Type B pancreatic cell (in vitro differentiated cells): ENCODE data around the gene KLF14. TPM values are rescaled to one million over a fixed set of nuclear protein-coding genes. Genes with fewer than 3 reads are reported as not detected.
A peak's percentile ranks its signal among the peaks of the same experiment; 100 is the strongest.
"Not testable (repeated sequence)": the region's sequence is repeated elsewhere in the genome, so short reads cannot be mapped to it uniquely, and the experiment has no call there.

ENCODE experiments used
- DNase-seq: peaks from one replicate; pipeline ENCODE4 v3.0.0; 2021; ENCODE audit warnings: mixed read lengths; ENCODE audit not compliant: unreplicated experiment; ENCODE audit errors: extremely low spot score
- H3K27ac Mint-ChIP-seq: 2 replicates; pipeline ENCODE4 v1.8.0; 2021; ENCODE audit warnings: mild to moderate bottlenecking, mixed read lengths
- H3K27me3 Mint-ChIP-seq: 2 replicates; pipeline ENCODE4 v1.8.0; 2021; ENCODE audit warnings: mixed read lengths
- H3K36me3 Mint-ChIP-seq: 2 replicates; pipeline ENCODE4 v1.8.0; 2021; ENCODE audit warnings: mixed read lengths
- H3K4me1 Mint-ChIP-seq: one replicate; pipeline ENCODE4 v1.8.0; 2021; ENCODE audit warnings: mixed read lengths; ENCODE audit not compliant: unreplicated experiment
- H3K4me3 Mint-ChIP-seq: 2 replicates; pipeline ENCODE4 v1.8.0; 2021; ENCODE audit warnings: mild to moderate bottlenecking, mixed read lengths
- H3K9me3 Mint-ChIP-seq: 2 replicates; pipeline ENCODE4 v1.8.0; 2021; ENCODE audit warnings: mixed read lengths
- total RNA-seq: library from RNA; stranded (reverse); gene quantifications from 2 replicates; pipeline ENCODE4 v1.2.1, GENCODE V29; 2021; ENCODE audit warnings: low replicate concordance
- TF ChIP-seq, protein P1 (sequence below): fragments of 200-600 bp; sonication (generic); conservative IDR thresholded peaks from 2 replicates; pipeline ENCODE4 v1.5.0; 2021; ENCODE audit warnings: antibody characterized with exemption, mild to moderate bottlenecking

KLF14 gene
- total RNA-seq, 1 donor from 2014 or later: 0.94 TPM

DNA sequence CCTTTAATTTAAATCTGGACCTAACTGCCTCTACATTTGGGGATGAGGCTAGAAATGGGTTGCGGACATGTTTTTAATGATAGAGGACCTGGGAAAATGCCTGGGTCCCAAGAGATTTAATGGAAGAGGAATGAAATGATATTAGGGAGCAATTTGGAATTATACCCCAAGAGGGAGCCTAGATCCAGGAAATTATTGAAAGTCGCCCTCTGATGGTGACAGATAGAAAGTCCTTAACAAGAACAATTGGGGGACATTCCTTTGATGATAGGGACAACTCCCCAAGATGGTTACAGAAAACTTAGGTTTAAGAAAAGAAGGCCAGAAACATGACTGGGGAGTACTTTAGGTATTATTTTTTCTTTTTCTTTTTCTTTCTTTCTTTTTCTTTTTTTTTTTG, 38.2 kb downstream of the KLF14 start:
- TF ChIP-seq, protein P1, sequence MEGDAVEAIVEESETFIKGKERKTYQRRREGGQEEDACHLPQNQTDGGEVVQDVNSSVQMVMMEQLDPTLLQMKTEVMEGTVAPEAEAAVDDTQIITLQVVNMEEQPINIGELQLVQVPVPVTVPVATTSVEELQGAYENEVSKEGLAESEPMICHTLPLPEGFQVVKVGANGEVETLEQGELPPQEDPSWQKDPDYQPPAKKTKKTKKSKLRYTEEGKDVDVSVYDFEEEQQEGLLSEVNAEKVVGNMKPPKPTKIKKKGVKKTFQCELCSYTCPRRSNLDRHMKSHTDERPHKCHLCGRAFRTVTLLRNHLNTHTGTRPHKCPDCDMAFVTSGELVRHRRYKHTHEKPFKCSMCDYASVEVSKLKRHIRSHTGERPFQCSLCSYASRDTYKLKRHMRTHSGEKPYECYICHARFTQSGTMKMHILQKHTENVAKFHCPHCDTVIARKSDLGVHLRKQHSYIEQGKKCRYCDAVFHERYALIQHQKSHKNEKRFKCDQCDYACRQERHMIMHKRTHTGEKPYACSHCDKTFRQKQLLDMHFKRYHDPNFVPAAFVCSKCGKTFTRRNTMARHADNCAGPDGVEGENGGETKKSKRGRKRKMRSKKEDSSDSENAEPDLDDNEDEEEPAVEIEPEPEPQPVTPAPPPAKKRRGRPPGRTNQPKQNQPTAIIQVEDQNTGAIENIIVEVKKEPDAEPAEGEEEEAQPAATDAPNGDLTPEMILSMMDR: peak; percentile 66
- Mint-ChIP-seq H3K36me3 (no peaks in the 10 kb centered on the region), H3K27ac (no peak overlapping the region), H3K9me3 (peaks cover 4% of the 10 kb centered on the region), H3K4me3 (no peak overlapping the region), H3K27me3 (no peaks in the 10 kb centered on the region), H3K4me1 (no peaks in the 10 kb centered on the region)
- DNase-seq: no peak

DNA sequence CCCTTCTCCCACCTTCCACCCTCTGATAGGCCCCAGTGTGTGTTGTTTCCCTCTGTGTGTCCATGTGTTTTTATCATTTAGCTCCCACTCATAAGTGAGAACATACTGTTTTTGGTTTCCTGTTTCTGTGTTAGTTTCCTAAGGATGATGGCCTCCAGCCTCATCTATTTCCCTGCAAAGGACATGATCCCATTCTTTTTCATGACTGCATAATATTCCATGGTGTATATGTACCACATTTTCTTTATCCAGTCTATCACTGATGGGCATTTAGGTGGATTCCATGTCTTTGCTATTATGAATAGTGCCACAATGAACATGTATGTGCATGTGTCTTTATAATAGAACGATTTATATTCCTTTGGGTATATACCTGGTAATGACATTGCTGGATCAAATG, 41.6 kb downstream of the KLF14 start:
- not testable (repeated sequence) for DNase-seq, H3K27ac Mint-ChIP-seq, H3K4me3 Mint-ChIP-seq, H3K27me3 Mint-ChIP-seq, H3K36me3 Mint-ChIP-seq, H3K4me1 Mint-ChIP-seq, H3K9me3 Mint-ChIP-seq

- TF ChIP-seq, protein P1: no peak
- H3K4me3 Mint-ChIP-seq: no peak overlapping the region
Measured at GRCh38 chr7:130689683-130690082, 44.3 kb downstream of the KLF14 start.

DNA sequence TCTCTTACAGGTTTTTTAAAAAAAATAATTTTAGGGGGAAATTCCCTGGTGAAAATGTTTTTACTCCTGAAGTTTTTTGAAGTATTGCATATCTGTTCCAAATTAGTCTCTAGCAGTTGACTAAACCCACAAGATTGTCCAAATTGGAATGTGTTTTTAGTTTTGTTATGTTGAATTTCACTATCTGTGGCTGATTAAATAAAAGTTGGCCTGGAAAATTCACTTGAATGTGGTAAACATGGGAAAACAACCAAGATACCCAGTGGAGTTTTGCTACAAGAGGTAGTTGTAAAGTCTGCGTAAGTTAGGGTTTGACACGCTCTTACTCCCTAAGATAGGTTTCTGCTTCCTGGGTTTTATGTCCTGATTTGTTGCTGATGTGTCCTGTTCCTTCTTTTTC, 51.0 kb downstream of the KLF14 start:
- TF ChIP-seq, protein P1: no peak
- H3K36me3 Mint-ChIP-seq: no peaks in the 10 kb centered on the region
- H3K27me3 Mint-ChIP-seq: no peaks in the 10 kb centered on the region
- DNase-seq: no peak
- H3K4me1 Mint-ChIP-seq: no peaks in the 10 kb centered on the region
- H3K4me3 Mint-ChIP-seq: no peak overlapping the region
- H3K9me3 Mint-ChIP-seq: no peaks in the 10 kb centered on the region
- H3K27ac Mint-ChIP-seq: no peak overlapping the region

More at GRCh38 chr7:130689683-130690082, 44.3 kb downstream of the KLF14 start:
- no peaks in the 10 kb centered on the region for H3K27me3 Mint-ChIP-seq
- no peaks in the 10 kb centered on the region for H3K36me3 Mint-ChIP-seq
- H3K9me3 Mint-ChIP-seq: no peaks in the 10 kb centered on the region
- H3K4me1 Mint-ChIP-seq: no peaks in the 10 kb centered on the region
- DNase-seq: no peak
- H3K27ac Mint-ChIP-seq: no peak overlapping the region

Other genes with a start within 250 kb of the KLF14 start
- 489 and 572 TPM in 2 replicates for gene MEST, start 242.1 kb downstream of the KLF14 start, total RNA-seq
- gene COPG2, start 65.5 kb downstream of the KLF14 start, total RNA-seq: 51.6 and 54.0 TPM in 2 replicates
- not detected in 2 replicates for gene TSGA13, start 47.7 kb downstream of the KLF14 start, total RNA-seq